Naive thymus-derived CD8-positive, alpha-beta T cell (primary cell): ENCODE results near the gene CELSR2. TPM values are rescaled to one million over a fixed set of nuclear protein-coding genes. Genes with fewer than 3 reads are reported as not detected.

ENCODE experiments used
- ATAC-seq, 2 donors: fragments of 150-1000 bp; cut with Tn5 transposase in 1 of 2; sonication (Bioruptor Pico), chemical (Tn5 transposase) in 1 of 2; 1 replicate in 1 of 2; 2 replicates in 1 of 2; pipeline ENCODE4 v1.10.0; 2021; ENCODE audit warnings: mild to moderate bottlenecking in 2 of 2, moderate library complexity in 2 of 2
- POLR2A ChIA-PET: fragments of 350-600 bp; sonication (Branson Sonifier 250); formaldehyde crosslinking; loops from one replicate; lab custom pipeline; 2021; ENCODE audit warnings: antibody characterized with exemption; lab: Charles Lee
- DNase-seq, 10 donors: peaks; one replicate each; pipeline versions ENCODE4 v3.0.0 to v3.0.0-alpha.2; 2020 to 2022
- H3K27ac Mint-ChIP-seq, 10 donors: one replicate each; pipeline ENCODE4 v1.8.0; 2020 to 2022; ENCODE audit warnings: mild to moderate bottlenecking in 10 of 10, mixed read lengths in 10 of 10, moderate library complexity in 4 of 10, inconsistent platforms in 1 of 10
- H3K27me3 Mint-ChIP-seq, 5 donors: one replicate each; pipeline ENCODE4 v1.8.0; 2021 to 2022; ENCODE audit warnings: mixed read lengths in 5 of 5
- H3K36me3 Mint-ChIP-seq, 3 donors: one replicate each; pipeline ENCODE4 v1.8.0; 2020 to 2022; ENCODE audit warnings: mixed read lengths in 3 of 3, mild to moderate bottlenecking in 2 of 3, inconsistent platforms in 1 of 3
- H3K4me1 Mint-ChIP-seq, 4 donors: one replicate each; pipeline ENCODE4 v1.8.0; 2021 to 2022; ENCODE audit warnings: mixed read lengths in 4 of 4
- H3K4me3 Mint-ChIP-seq, 10 donors: one replicate each; pipeline ENCODE4 v1.8.0; 2020 to 2022; ENCODE audit warnings: mild to moderate bottlenecking in 10 of 10, mixed read lengths in 10 of 10, moderate library complexity in 6 of 10, inconsistent platforms in 1 of 10
- H3K9me3 Mint-ChIP-seq, 9 donors: one replicate each; pipeline ENCODE4 v1.8.0; 2020 to 2022; ENCODE audit warnings: mixed read lengths in 9 of 9, mild to moderate bottlenecking in 3 of 9, inconsistent platforms in 1 of 9, moderate library complexity in 1 of 9
- polyA plus RNA-seq, 3 donors: library from polyadenylated mRNA; unstranded; fragments of 300-500 nt; fragmentation: Illumina TruSeq; gene quantifications; one replicate each; pipeline ENCODE4 v1.2.3, GENCODE V29; 2021
- total RNA-seq, 8 experiments: library from RNA in 2 of 8; stranded (reverse) in 2 of 8; gene quantifications; one replicate each; pipeline ENCODE4 v1.2.3 and lab custom pipeline; 2021 to 2026

The CELSR2 gene
- total and polyA plus RNA-seq, 5 experiments from 2014 or later, result 0.20 to 6.8 (median 0.94) TPM

GRCh38 chr1:109263597-109264378, 14.4 kb downstream of the CELSR2 start:
- no peak overlapping the region for H3K4me3 Mint-ChIP-seq
- no peaks in the 10 kb centered on the region for H3K27me3 Mint-ChIP-seq
- no peaks in the 10 kb centered on the region for H3K9me3 Mint-ChIP-seq
- H3K27ac Mint-ChIP-seq, result peak overlapping the region in 2 of 10 donors; percentile 49 to 71
- POLR2A ChIA-PET, result interaction anchor here (1.3 kb wide), 1 partner anchor 135 kb away, joined by 3 read pairs; no protein-coding TSS in a partner anchor
- DNase-seq (peak; percentile 53 to 83 (median 70)), ATAC-seq (peak; percentile 91 to 100)
- peaks cover 4 to 10% (median 5%) of the 10 kb centered on the region in 4 donors for H3K4me1 Mint-ChIP-seq
- peaks cover 0 to 2% (median 0%) of the 10 kb centered on the region in 3 donors for H3K36me3 Mint-ChIP-seq

- Mint-ChIP-seq H3K4me1 (peaks cover 4 to 10% (median 5%) of the 10 kb centered on the region in 4 donors), H3K27ac (no peak overlapping the region), H3K9me3 (no peaks in the 10 kb centered on the region), H3K4me3 (no peak overlapping the region), H3K27me3 (no peaks in the 10 kb centered on the region), H3K36me3 (peaks cover 0 to 2% (median 0%) of the 10 kb centered on the region in 3 donors)
- ATAC-seq, result no peak
- POLR2A ChIA-PET, result interaction anchor here (1.3 kb wide), 1 partner anchor 134 kb away, joined by 3 read pairs; no protein-coding TSS in a partner anchor
- no peak for DNase-seq
Observed at GRCh38 chr1:109264379-109264755, 15.0 kb downstream of the CELSR2 start.

GRCh38 chr1:109265016-109265415, 15.7 kb downstream of the CELSR2 start:
- DNase-seq (no peak), ATAC-seq (no peak)
- peaks cover 5 to 10% (median 6%) of the 10 kb centered on the region in 4 donors for H3K4me1 Mint-ChIP-seq
- no peak overlapping the region for H3K4me3 Mint-ChIP-seq
- no peaks in the 10 kb centered on the region for H3K27me3 Mint-ChIP-seq
- no peaks in the 10 kb centered on the region for H3K9me3 Mint-ChIP-seq
- H3K36me3 Mint-ChIP-seq, result peaks cover 0 to 4% (median 0%) of the 10 kb centered on the region in 3 donors
- POLR2A ChIA-PET, result no interaction called here
- H3K27ac Mint-ChIP-seq, result no peak overlapping the region

- H3K4me1 Mint-ChIP-seq, result peaks cover 5 to 10% (median 6%) of the 10 kb centered on the region in 4 donors
- ATAC-seq, result no peak
- DNase-seq, result peak in 1 of 10 donors; percentile 46
- H3K9me3 Mint-ChIP-seq, result no peaks in the 10 kb centered on the region
- H3K36me3 Mint-ChIP-seq, result peaks cover 0 to 8% (median 0%) of the 10 kb centered on the region in 3 donors
- H3K4me3 Mint-ChIP-seq, result no peak overlapping the region
- POLR2A ChIA-PET, result no interaction called here
- no peak overlapping the region for H3K27ac Mint-ChIP-seq
- H3K27me3 Mint-ChIP-seq, result no peaks in the 10 kb centered on the region
Observed at GRCh38 chr1:109265741-109266330, 16.5 kb downstream of the CELSR2 start.

- DNase-seq, result peak in 1 of 10 donors; percentile 55
Observed at GRCh38 chr1:109266965-109267364, 17.6 kb downstream of the CELSR2 start.

GRCh38 chr1:109267743-109268300, 18.5 kb downstream of the CELSR2 start:
- H3K27me3 Mint-ChIP-seq, result no peaks in the 10 kb centered on the region

More at GRCh38 chr1:109266965-109267364, 17.6 kb downstream of the CELSR2 start:
- Mint-ChIP-seq H3K27ac (no peak overlapping the region), H3K4me1 (peaks cover 5 to 10% (median 6%) of the 10 kb centered on the region in 4 donors), H3K4me3 (no peak overlapping the region), H3K36me3 (peaks cover 0 to 12% (median 0%) of the 10 kb centered on the region in 3 donors), H3K27me3 (no peaks in the 10 kb centered on the region), H3K9me3 (no peaks in the 10 kb centered on the region)
- no peak for ATAC-seq
- POLR2A ChIA-PET, result no interaction called here

GRCh38 chr1:109268431-109269211, 19.3 kb downstream of the CELSR2 start:
- no peak for ATAC-seq
- peak in 1 of 10 donors; percentile 43 for DNase-seq
- no peak overlapping the region for H3K4me3 Mint-ChIP-seq
- peak overlapping the region in 1 of 10 donors; percentile 28 for H3K27ac Mint-ChIP-seq
- peaks cover 0 to 12% (median 0%) of the 10 kb centered on the region in 3 donors for H3K36me3 Mint-ChIP-seq
- POLR2A ChIA-PET, result no interaction called here
- no peaks in the 10 kb centered on the region for H3K27me3 Mint-ChIP-seq
- peaks cover under 1 to 3% (median 2%) of the 10 kb centered on the region in 4 donors for H3K4me1 Mint-ChIP-seq
- H3K9me3 Mint-ChIP-seq, result no peaks in the 10 kb centered on the region

More at GRCh38 chr1:109267743-109268300, 18.5 kb downstream of the CELSR2 start:
- no peak for ATAC-seq
- Mint-ChIP-seq H3K36me3 (peaks cover 0 to 12% (median 0%) of the 10 kb centered on the region in 3 donors), H3K9me3 (no peaks in the 10 kb centered on the region), H3K4me1 (peaks cover 5 to 10% (median 6%) of the 10 kb centered on the region in 4 donors), H3K4me3 (no peak overlapping the region), H3K27ac (peak overlapping the region in 2 of 10 donors; percentile 28 to 51)
- POLR2A ChIA-PET, result no interaction called here
- DNase-seq, result peak in 1 of 10 donors; percentile 57

GRCh38 chr1:109269212-109269980, 20.1 kb downstream of the CELSR2 start:
- Mint-ChIP-seq H3K4me1 (peaks cover 0 to 6% (median 2%) of the 10 kb centered on the region in 4 donors), H3K4me3 (no peak overlapping the region), H3K27ac (no peak overlapping the region), H3K27me3 (no peaks in the 10 kb centered on the region), H3K9me3 (no peaks in the 10 kb centered on the region), H3K36me3 (peaks cover 0 to 12% (median 0%) of the 10 kb centered on the region in 3 donors)
- ATAC-seq (no peak), DNase-seq (peak in 1 of 10 donors; percentile 61)
- POLR2A ChIA-PET, result no interaction called here

- ATAC-seq (no peak), DNase-seq (peak in 1 of 10 donors; percentile 55)
- POLR2A ChIA-PET, result no interaction called here
- Mint-ChIP-seq H3K4me1 (peaks cover 0 to 10% (median 2%) of the 10 kb centered on the region in 4 donors), H3K4me3 (no peak overlapping the region), H3K9me3 (no peaks in the 10 kb centered on the region), H3K27me3 (no peaks in the 10 kb centered on the region), H3K36me3 (peaks cover 0 to 12% (median 0%) of the 10 kb centered on the region in 3 donors), H3K27ac (peak overlapping the region in 1 of 10 donors; percentile 52)
Observed at GRCh38 chr1:109269981-109270622, 20.8 kb downstream of the CELSR2 start.

- no peaks in the 10 kb centered on the region for H3K9me3 Mint-ChIP-seq
- no peak for ATAC-seq
- no peak overlapping the region for H3K4me3 Mint-ChIP-seq
- H3K36me3 Mint-ChIP-seq, result peaks cover 0 to 12% (median 0%) of the 10 kb centered on the region in 3 donors
- DNase-seq, result peak in 1 of 10 donors; percentile 36
- no peaks in the 10 kb centered on the region for H3K27me3 Mint-ChIP-seq
- peaks cover 0 to 10% (median 2%) of the 10 kb centered on the region in 4 donors for H3K4me1 Mint-ChIP-seq
- H3K27ac Mint-ChIP-seq, result no peak overlapping the region
- POLR2A ChIA-PET, result interaction anchor here (1.1 kb wide), 1 partner anchor 25 kb away, joined by 4 read pairs; no protein-coding TSS in a partner anchor
Observed at GRCh38 chr1:109270623-109271317, 21.4 kb downstream of the CELSR2 start.
